ENCODE measurements around the gene IL15.

Gene IL15

DNA sequence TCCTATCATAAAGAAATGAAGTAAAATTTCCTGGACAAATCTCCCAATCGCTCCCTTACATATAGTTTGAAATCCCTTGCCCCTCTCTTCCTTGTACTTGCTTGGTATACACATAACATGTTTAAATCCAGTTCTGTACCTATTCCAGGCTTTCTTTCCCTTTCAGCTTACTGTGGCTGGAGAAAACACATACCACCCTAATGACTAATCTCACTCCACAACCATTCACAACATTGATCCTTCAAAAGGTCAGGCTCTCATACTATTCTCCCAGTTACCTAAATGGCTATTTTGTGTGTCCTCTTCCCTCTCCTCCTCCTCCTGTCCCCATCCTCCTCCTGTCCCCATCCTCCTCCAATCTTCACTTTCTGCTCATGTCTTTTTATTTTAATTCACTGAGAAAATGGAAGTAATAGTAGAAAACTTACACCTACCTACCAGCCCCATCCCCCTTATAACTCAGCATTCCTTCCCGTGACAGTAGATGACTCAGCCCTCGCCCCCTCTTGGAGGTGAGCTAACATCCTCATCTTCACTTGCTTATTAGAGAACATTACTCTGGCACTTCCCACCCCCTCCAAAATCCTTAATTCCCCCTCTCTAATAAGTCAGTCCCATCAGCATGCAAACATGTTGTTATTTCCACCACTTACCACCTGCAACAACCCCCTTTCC, 77.5 kb downstream of the IL15 start:
- no peak for TF ChIP-seq EZH2phosphoT487 (IDR thresholded peaks at IDR 0.05; ENCODE audit: borderline replicate concordance, low read length)
- TF ChIP-seq, protein P1, sequence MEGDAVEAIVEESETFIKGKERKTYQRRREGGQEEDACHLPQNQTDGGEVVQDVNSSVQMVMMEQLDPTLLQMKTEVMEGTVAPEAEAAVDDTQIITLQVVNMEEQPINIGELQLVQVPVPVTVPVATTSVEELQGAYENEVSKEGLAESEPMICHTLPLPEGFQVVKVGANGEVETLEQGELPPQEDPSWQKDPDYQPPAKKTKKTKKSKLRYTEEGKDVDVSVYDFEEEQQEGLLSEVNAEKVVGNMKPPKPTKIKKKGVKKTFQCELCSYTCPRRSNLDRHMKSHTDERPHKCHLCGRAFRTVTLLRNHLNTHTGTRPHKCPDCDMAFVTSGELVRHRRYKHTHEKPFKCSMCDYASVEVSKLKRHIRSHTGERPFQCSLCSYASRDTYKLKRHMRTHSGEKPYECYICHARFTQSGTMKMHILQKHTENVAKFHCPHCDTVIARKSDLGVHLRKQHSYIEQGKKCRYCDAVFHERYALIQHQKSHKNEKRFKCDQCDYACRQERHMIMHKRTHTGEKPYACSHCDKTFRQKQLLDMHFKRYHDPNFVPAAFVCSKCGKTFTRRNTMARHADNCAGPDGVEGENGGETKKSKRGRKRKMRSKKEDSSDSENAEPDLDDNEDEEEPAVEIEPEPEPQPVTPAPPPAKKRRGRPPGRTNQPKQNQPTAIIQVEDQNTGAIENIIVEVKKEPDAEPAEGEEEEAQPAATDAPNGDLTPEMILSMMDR (IDR thresholded peaks at IDR 0.05; ENCODE audit: low read depth, low read length, poor library complexity, severe bottlenecking), result no peak
- no peak overlapping the region for H3K4me3 ChIP-seq (ENCODE audit: low read length)
- no peak overlapping the region for H3K4me2 ChIP-seq (ENCODE audit: low read length)

DNA sequence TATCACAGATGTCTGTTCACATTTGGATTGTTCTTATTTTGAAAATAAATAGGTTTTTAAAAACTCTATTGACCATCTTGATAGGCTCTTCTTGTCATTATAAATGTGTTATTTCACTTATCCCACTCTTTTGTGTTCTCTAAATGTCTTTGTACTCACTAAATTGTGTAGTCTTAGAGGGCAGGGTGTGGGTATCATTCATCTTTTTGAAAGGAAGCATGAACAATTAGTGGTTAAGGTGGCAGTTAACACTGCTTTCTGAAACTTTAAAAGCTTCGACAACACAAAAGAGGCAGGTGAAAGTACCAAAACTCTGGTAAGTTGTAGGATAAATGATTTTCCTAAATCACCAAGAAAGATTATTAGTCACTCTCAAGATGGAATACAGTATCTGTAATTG, 83.2 kb downstream of the IL15 start:
- no peaks in the 10 kb centered on the region for H3K36me3 ChIP-seq (ENCODE audit: control insufficient read depth, low read length)
- H3K4me2 ChIP-seq (ENCODE audit: low read length), result no peak overlapping the region
- H3K27ac ChIP-seq (ENCODE audit: low read depth, low read length), result no peak overlapping the region
- no peaks in the 10 kb centered on the region for H3F3A ChIP-seq (ENCODE audit: control insufficient read depth, insufficient read depth)
- no peaks in the 10 kb centered on the region for H3K4me1 ChIP-seq (ENCODE audit: control insufficient read depth, low read length)
- TF ChIP-seq EZH2phosphoT487 (IDR thresholded peaks at IDR 0.05; ENCODE audit: borderline replicate concordance, low read length), result no peak
- TF ChIP-seq, protein P1 (IDR thresholded peaks at IDR 0.05; ENCODE audit: low read depth, low read length, poor library complexity, severe bottlenecking), result no peak
- H3K9me3 ChIP-seq (ENCODE audit: control insufficient read depth, insufficient read depth, low read length), result no peaks in the 10 kb centered on the region
- no peaks in the 10 kb centered on the region for H3K79me2 ChIP-seq (ENCODE audit: control insufficient read depth, low read length)
- H3K9me2 ChIP-seq (replicated peaks; ENCODE audit: control insufficient read depth, low read length), result no peaks in the 10 kb centered on the region
- no peak overlapping the region for H3K4me3 ChIP-seq (ENCODE audit: low read length)
- H4K20me1 ChIP-seq (ENCODE audit: control insufficient read depth, insufficient read depth, low read depth, low read length), result no peaks in the 10 kb centered on the region
- no peaks in the 10 kb centered on the region for H3K27me3 ChIP-seq (ENCODE audit: control insufficient read depth, low read length)

More for the DNA sequence above, 77.5 kb downstream of the IL15 start:
- no peaks in the 10 kb centered on the region for H3K4me1 ChIP-seq (ENCODE audit: control insufficient read depth, low read length)
- H3K27ac ChIP-seq (ENCODE audit: low read depth, low read length), result no peak overlapping the region
- H3F3A ChIP-seq (ENCODE audit: control insufficient read depth, insufficient read depth), result no peaks in the 10 kb centered on the region
- H3K36me3 ChIP-seq (ENCODE audit: control insufficient read depth, low read length), result no peaks in the 10 kb centered on the region
- no peaks in the 10 kb centered on the region for H3K9me3 ChIP-seq (ENCODE audit: control insufficient read depth, insufficient read depth, low read length)
- no peaks in the 10 kb centered on the region for H3K27me3 ChIP-seq (ENCODE audit: control insufficient read depth, low read length)
- no peaks in the 10 kb centered on the region for H4K20me1 ChIP-seq (ENCODE audit: control insufficient read depth, insufficient read depth, low read depth, low read length)
- no peaks in the 10 kb centered on the region for H3K9me2 ChIP-seq (replicated peaks; ENCODE audit: control insufficient read depth, low read length)
- H3K79me2 ChIP-seq (ENCODE audit: control insufficient read depth, low read length), result no peaks in the 10 kb centered on the region

DNA sequence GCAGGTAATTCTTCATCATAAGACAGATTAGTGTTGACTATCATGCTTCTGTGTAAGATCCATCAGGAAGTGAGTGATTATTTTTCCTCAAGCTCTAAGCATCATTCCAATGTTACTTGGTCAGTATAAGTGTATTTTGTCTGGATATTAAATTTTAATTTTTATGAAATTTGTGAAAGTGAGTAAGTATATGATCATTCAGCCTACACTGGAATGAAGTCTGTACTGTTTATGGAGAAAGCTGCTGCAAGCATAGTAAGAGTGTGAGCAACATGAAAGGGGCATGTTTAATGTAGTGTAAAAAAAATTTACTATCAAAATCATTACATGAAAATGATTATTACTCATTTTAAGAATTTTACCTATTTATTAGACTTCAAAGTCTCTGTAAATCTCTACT, 84.8 kb downstream of the IL15 start:
- Histone ChIP-seq H3K36me3 (ENCODE audit: control insufficient read depth, low read length) (no peaks in the 10 kb centered on the region), H3K4me1 (ENCODE audit: control insufficient read depth, low read length) (no peaks in the 10 kb centered on the region), H3K27ac (ENCODE audit: low read depth, low read length) (no peak overlapping the region), H3K27me3 (ENCODE audit: control insufficient read depth, low read length) (no peaks in the 10 kb centered on the region), H3K9me3 (ENCODE audit: control insufficient read depth, insufficient read depth, low read length) (no peaks in the 10 kb centered on the region), H3K4me2 (ENCODE audit: low read length) (no peak overlapping the region), H3K79me2 (ENCODE audit: control insufficient read depth, low read length) (no peaks in the 10 kb centered on the region), H3F3A (ENCODE audit: control insufficient read depth, insufficient read depth) (no peaks in the 10 kb centered on the region), H3K4me3 (ENCODE audit: low read length) (no peak overlapping the region), H3K9me2 (replicated peaks; ENCODE audit: control insufficient read depth, low read length) (no peaks in the 10 kb centered on the region), H4K20me1 (ENCODE audit: control insufficient read depth, insufficient read depth, low read depth, low read length) (no peaks in the 10 kb centered on the region)
- no peak for TF ChIP-seq EZH2phosphoT487 (IDR thresholded peaks at IDR 0.05; ENCODE audit: borderline replicate concordance, low read length)
- TF ChIP-seq, protein P1 (IDR thresholded peaks at IDR 0.05; ENCODE audit: low read depth, low read length, poor library complexity, severe bottlenecking), result no peak

Measured in DOHH2 (cell line).